Measurements from ENCODE around the gene LDLRAD4.

The LDLRAD4 gene

DNA sequence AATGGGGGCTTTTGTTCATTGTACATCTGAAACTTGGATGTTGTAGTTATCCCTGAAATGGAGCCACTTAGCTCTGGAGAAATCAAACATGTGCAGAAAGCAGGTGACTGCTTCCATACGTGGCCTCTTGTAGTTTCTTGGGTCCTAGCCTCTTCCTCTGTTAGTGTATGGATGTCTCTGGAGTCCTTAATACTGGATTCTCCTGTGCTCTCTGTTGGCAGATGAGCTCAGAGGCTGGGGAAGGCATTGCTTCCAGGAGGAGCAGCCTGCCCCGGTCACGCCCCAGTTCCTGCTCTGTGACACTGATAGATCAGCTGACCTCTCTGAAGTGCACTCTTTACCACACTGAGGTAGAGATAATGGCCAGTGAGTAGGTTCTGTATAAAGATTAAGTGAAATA, 176.2 kb downstream of the LDLRAD4 start:
- DNase-seq: no peak

DNA sequence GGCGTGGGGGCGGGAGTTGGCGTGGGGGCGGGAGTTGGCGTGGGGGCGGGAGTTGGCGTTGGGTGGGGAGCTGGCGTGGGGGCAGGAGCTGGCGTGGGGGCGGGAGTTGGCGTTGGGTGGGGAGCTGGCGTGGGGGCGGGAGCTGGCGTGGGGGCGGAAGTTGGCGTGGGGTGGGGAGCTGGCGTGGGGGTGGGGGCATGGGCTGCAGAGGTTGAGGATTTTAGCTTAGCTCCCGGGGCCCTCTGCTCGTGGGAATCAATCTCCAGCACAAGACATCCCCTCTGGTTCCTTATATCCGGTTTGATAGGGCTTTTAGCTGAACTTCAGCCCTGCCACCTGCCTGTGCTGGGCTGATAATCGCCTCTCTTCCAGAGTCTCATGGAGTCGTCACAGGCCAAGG, 177.0 kb downstream of the LDLRAD4 start:
- no peak for DNase-seq

- DNase-seq: no peak
These were observed 179.1 kb downstream of the LDLRAD4 start for GRCh38 chr18:13397504-13398163.

GRCh38 chr18:13398631-13399030, 180.1 kb downstream of the LDLRAD4 start:
- DNase-seq: no peak

- no peak for DNase-seq
These were observed 181.0 kb downstream of the LDLRAD4 start for GRCh38 chr18:13399511-13399910.

GRCh38 chr18:13400636-13401315, 182.2 kb downstream of the LDLRAD4 start:
- no peak for DNase-seq

- no peak for DNase-seq
These were observed 182.8 kb downstream of the LDLRAD4 start for GRCh38 chr18:13401404-13401803.

GRCh38 chr18:13401826-13402225, 183.3 kb downstream of the LDLRAD4 start:
- no peak for DNase-seq

- DNase-seq: no peak
These were observed 185.4 kb downstream of the LDLRAD4 start for GRCh38 chr18:13403786-13404549.

GRCh38 chr18:13405305-13406038, 186.9 kb downstream of the LDLRAD4 start:
- DNase-seq: no peak

DNA sequence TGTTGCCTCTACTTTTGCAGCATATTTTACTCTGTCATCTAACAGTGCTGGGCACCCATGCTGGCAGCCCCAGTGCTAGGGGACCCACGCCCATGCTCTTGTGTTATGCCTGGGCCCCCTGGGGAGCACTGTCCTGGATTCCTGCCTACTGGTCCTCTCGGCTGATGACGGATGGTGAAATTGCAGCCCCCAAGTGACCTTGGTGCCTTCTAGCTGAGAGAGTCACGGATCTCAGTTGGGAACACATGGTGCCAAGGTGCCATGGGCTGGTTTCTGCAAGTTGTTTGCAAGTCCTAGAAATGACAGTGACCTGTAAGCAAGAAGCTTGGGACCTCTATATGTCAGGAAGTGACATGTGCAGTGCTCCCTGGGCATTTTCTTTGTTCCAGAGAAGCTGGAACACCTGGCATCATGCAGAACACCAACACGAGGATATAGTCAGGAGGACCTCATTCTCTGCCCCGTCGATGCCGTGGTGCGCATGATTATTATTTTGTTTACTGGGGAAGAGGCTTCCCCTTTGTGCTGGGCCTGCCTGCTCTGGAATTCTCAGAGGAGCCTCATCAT, 187.6 kb downstream of the LDLRAD4 start:
- no peak for DNase-seq

GRCh38 chr18:13406736-13407135, 188.2 kb downstream of the LDLRAD4 start:
- no peak for DNase-seq

GRCh38 chr18:13407484-13407883, 188.9 kb downstream of the LDLRAD4 start:
- no peak for DNase-seq

DNA sequence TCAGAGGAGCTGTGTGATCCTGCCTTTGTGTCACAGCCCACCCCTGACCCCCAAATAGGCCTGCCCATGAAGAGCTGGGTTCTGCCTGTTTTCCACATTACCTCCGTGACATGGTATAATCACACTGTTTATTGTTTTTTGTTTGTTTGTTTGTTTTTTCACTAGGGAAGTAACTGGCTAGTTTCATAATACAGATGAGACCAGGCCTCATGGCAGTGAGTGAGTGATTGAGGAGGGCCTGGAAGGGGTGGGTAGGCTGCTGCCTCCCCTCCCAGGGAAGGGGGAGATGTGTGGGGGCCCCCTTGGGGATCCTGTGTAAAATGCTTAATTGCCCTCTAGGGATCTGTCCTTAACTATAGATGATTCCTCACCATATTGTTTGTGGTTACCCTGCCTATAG, 190.5 kb downstream of the LDLRAD4 start:
- DNase-seq: no peak

GRCh38 chr18:13409997-13410396, 191.4 kb downstream of the LDLRAD4 start:
- no peak for DNase-seq

DNA sequence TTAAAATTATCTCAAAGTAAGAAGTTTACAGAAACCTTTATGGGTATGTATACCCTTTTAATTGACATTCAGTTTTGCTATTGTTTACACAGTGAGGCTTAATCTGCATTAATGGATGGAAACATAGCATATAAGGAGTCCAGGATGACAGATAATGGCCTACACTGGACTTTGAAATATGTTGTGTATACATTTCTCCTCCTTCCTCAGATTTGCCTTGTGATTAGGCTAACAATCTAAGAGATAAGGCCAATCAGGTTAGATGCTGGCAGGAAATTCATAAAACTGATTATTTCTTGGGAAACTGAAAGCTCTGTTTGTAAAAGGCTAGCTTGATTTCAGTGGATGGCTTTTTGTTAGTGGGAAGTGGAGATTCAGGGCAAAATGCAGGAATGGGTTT, 191.9 kb downstream of the LDLRAD4 start:
- DNase-seq: no peak

- no peak for DNase-seq
These were observed 193.5 kb downstream of the LDLRAD4 start for GRCh38 chr18:13412017-13412416.

GRCh38 chr18:13412901-13413300, 194.3 kb downstream of the LDLRAD4 start:
- DNase-seq: no peak

DNA sequence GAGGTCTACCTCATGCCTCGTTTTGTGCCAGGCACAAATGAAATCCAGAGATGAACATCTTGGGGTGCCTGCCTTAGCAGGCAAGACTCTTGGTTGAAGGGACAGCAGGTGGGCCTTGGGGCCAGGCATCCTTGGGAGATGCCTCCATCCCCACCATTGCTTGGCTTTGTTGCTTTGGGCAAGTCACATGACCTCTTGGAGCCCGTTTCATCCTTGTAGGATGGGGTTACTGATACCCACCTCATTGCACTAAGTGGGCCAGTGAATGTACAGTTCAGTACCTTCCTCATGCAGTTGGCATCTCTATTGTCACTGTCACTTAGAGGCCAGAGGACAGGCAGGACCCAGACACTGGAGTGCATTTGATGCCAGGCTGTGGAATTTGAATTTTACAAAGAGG, 195.5 kb downstream of the LDLRAD4 start:
- DNase-seq: no peak

- DNase-seq: no peak
These were observed 196.0 kb downstream of the LDLRAD4 start for GRCh38 chr18:13414521-13414920.

DNA sequence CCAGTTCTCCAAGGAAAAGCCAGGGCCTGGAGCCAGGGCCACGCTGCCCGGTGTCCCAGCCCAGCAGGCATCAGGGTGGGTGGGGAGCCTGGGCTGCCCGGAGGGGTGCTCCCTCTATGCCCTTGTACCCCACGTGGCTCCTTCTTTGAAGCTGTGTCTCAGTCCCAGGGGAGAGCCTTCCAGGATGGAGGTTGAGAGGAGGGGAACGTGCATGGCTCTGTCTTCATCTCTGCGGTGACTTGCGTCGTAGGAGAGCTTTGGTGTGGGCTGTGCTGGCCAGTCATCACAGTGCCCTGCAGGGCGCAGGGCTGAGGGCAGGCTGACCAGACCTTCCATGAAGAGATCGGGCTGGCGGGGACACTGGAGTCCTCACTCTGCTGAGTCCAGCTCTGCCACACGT, 197.2 kb downstream of the LDLRAD4 start:
- no peak for DNase-seq

DNA sequence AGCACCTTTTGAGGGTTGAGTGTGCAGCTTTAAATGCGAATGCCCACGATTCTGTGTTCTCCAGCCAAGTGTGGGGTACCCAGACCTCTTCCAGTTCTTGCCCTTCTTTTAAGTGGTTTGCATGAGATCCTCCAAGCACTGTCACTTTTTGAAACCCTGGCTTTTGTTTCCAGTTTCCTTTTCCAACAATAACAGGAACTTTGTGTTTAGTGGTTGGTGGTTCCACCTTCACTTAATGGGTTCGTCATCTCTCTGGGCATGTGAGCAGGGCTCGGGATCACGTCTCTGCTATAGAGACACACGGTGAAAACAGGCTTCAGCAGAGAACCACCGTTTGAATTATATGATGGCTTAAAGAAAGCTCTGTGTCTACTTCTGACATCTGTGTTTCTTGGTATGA, 197.6 kb downstream of the LDLRAD4 start:
- DNase-seq: no peak

DNA sequence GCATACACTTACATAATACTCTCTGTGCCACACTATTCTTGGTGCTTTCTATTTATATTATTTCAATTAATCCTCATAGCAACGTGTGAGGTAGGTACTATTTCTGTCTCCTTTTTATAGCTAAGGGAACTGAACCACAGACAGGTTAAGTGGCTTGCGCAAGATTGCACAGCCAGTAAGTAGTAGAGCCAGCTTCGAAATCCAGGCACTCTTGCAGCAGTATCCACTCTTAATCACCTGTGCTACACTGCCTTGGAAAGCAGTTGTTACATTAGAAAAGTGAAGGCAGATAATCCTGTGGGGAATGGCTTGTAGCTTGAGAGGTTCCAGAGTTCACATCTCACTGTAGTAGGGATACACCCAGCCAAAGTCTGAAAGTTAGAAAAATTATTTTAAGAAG, 198.3 kb downstream of the LDLRAD4 start:
- no peak for DNase-seq
